ENCODE data around the gene SHPK.
"Not testable (repeated sequence)": the region's sequence is repeated elsewhere in the genome, so short reads cannot be mapped to it uniquely, and the experiment has no call there.

SHPK gene

GRCh38 chr17:3573246-3574100 lies 62.6 kb downstream of the SHPK start:
- FAIRE-seq: no peak
- TF ChIP-seq POLR2A (IDR thresholded peaks at IDR 0.05; ENCODE audit: low read depth, low read length): no peak
- DNase-seq (ENCODE audit: insufficient read length, low spot score): no peak

- DNase-seq (ENCODE audit: insufficient read length, low spot score): no peak
- TF ChIP-seq POLR2A (IDR thresholded peaks at IDR 0.05; ENCODE audit: low read depth, low read length): no peak
- no peak for FAIRE-seq
Measured at GRCh38 chr17:3572231-3572630, 63.8 kb downstream of the SHPK start.

- no peak for TF ChIP-seq POLR2A (IDR thresholded peaks at IDR 0.05; ENCODE audit: low read depth, low read length)
- no peak for FAIRE-seq
- DNase-seq (ENCODE audit: insufficient read length, low spot score): no peak
Measured at GRCh38 chr17:3571043-3571900, 64.8 kb downstream of the SHPK start.

- DNase-seq (ENCODE audit: insufficient read length, low spot score) (no peak), FAIRE-seq (no peak)
Measured at GRCh38 chr17:3569534-3570137, 66.4 kb downstream of the SHPK start.

GRCh38 chr17:3566551-3566950 lies 69.5 kb downstream of the SHPK start:
- no peak for TF ChIP-seq POLR2A (IDR thresholded peaks at IDR 0.05; ENCODE audit: low read depth, low read length)
- DNase-seq (ENCODE audit: insufficient read length, low spot score) (no peak), FAIRE-seq (no peak)

More at GRCh38 chr17:3569534-3570137, 66.4 kb downstream of the SHPK start:
- no peak for TF ChIP-seq POLR2A (IDR thresholded peaks at IDR 0.05; ENCODE audit: low read depth, low read length)

GRCh38 chr17:3565143-3565542 lies 70.9 kb downstream of the SHPK start:
- no peak for TF ChIP-seq POLR2A (IDR thresholded peaks at IDR 0.05; ENCODE audit: low read depth, low read length)
- DNase-seq (ENCODE audit: insufficient read length, low spot score): no peak
- no peak for FAIRE-seq

GRCh38 chr17:3564241-3564640 lies 71.8 kb downstream of the SHPK start:
- not testable (repeated sequence) for DNase-seq (ENCODE audit: insufficient read length, low spot score); FAIRE-seq

GRCh38 chr17:3559270-3559645 lies 76.8 kb downstream of the SHPK start:
- FAIRE-seq (no peak), DNase-seq (ENCODE audit: insufficient read length, low spot score) (no peak)
- no peak for TF ChIP-seq POLR2A (IDR thresholded peaks at IDR 0.05; ENCODE audit: low read depth, low read length)

GRCh38 chr17:3558603-3559269 lies 77.3 kb downstream of the SHPK start:
- peak; percentile 54 for DNase-seq (ENCODE audit: insufficient read length, low spot score)
- no peak for TF ChIP-seq POLR2A (IDR thresholded peaks at IDR 0.05; ENCODE audit: low read depth, low read length)
- FAIRE-seq: no peak

Measured in H54 (cell line).